Measurements from ENCODE around the gene VPS36. TPM values are rescaled to one million over a fixed set of nuclear protein-coding genes. Genes with fewer than 3 reads are reported as not detected.
"Not testable (repeated sequence)": the region's sequence is repeated elsewhere in the genome, so short reads cannot be mapped to it uniquely, and the experiment has no call there.

VPS36 gene
- total RNA-seq, 4 donors from 2014 or later, result 29.5 to 34.0 (median 33.1) TPM

GRCh38 chr13:52374389-52374788 lies 76.0 kb downstream of the VPS36 start:
- DNase-seq (ENCODE audit: extremely low spot score), result no peak
- Histone ChIP-seq H3K36me3 (peaks cover 5 to 21% (median 10%) of the 10 kb centered on the region in 4 donors), H3K27ac (replicated peaks in 1 of 4) (no peak overlapping the region), H3K4me3 (no peak overlapping the region), H3K27me3 (no peaks in the 10 kb centered on the region), H3K4me1 (no peaks in the 10 kb centered on the region), H3K9me3 (no peaks in the 10 kb centered on the region)
- no peak for TF ChIP-seq EP300 (IDR thresholded peaks at IDR 0.05)
- TF ChIP-seq POLR2AphosphoS5 (IDR thresholded peaks at IDR 0.05), result no peak
- TF ChIP-seq POLR2A (IDR thresholded peaks at IDR 0.05; ENCODE audit: low read depth), result no peak
- no peak for TF ChIP-seq CTCF (IDR thresholded peaks at IDR 0.05)
- intact Hi-C loops (cut with DNase I), result no loop called here
- WGBS, result 81% methylated on average over 4 of the region's 4 CpGs

- H3K4me3 ChIP-seq; H3K27ac ChIP-seq (replicated peaks in 1 of 4); H3K9me3 ChIP-seq; H3K27me3 ChIP-seq; DNase-seq (ENCODE audit: extremely low spot score); H3K4me1 ChIP-seq; intact Hi-C loops (cut with DNase I): not testable (repeated sequence)
- peaks cover 5 to 11% (median 8%) of the 10 kb centered on the region in 4 donors for H3K36me3 ChIP-seq
- 100% methylated on average over 1 of the region's 1 CpG for WGBS
Observed at GRCh38 chr13:52373277-52373676, 77.2 kb downstream of the VPS36 start.

- Histone ChIP-seq H3K27ac (replicated peaks in 1 of 4) (no peak overlapping the region), H3K4me3 (no peak overlapping the region), H3K36me3 (no peaks in the 10 kb centered on the region), H3K4me1 (no peaks in the 10 kb centered on the region), H3K9me3 (no peaks in the 10 kb centered on the region), H3K27me3 (no peaks in the 10 kb centered on the region)
- no peak for DNase-seq (ENCODE audit: extremely low spot score)
- WGBS, result 45% methylated on average over 3 of the region's 3 CpGs
- intact Hi-C loops (cut with DNase I), result no loop called here
- TF ChIP-seq EP300 (IDR thresholded peaks at IDR 0.05) (no peak), POLR2AphosphoS5 (IDR thresholded peaks at IDR 0.05) (no peak), POLR2A (IDR thresholded peaks at IDR 0.05; ENCODE audit: low read depth) (no peak), CTCF (IDR thresholded peaks at IDR 0.05) (no peak)
Observed at GRCh38 chr13:52371736-52372247, 78.6 kb downstream of the VPS36 start.

GRCh38 chr13:52366291-52366690 lies 84.1 kb downstream of the VPS36 start:
- DNase-seq (ENCODE audit: extremely low spot score), result no peak
- Histone ChIP-seq H3K36me3 (no peaks in the 10 kb centered on the region), H3K4me1 (no peaks in the 10 kb centered on the region), H3K4me3 (no peak overlapping the region), H3K27me3 (no peaks in the 10 kb centered on the region), H3K27ac (replicated peaks in 1 of 4) (no peak overlapping the region), H3K9me3 (no peaks in the 10 kb centered on the region)
- WGBS, result 68% methylated on average over 4 of the region's 4 CpGs
- TF ChIP-seq EP300 (IDR thresholded peaks at IDR 0.05), result no peak
- no peak for TF ChIP-seq POLR2AphosphoS5 (IDR thresholded peaks at IDR 0.05)
- TF ChIP-seq POLR2A (IDR thresholded peaks at IDR 0.05; ENCODE audit: low read depth), result no peak
- no peak for TF ChIP-seq CTCF (IDR thresholded peaks at IDR 0.05)
- intact Hi-C loops (cut with DNase I), result no loop called here

Small RNA genes lying within 50 kb of the gene (small RNA-seq; reads per million reads assigned to genes)
- gene RNY4P24, result 0 to 0.17 (median 0) reads per million in 3 donors

Other genes starting within 250 kb of the VPS36 start
- gene THSD1, start 44.5 kb downstream of the VPS36 start, total RNA-seq, result 1 to 10 TPM; 5.4 to 7.5 (median 6.8) TPM
- gene CKAP2, start 4.8 kb upstream of the VPS36 start, total RNA-seq, result 1 to 10 TPM; 2.1 to 5.5 (median 4.4) TPM
- gene HNRNPA1L2, start 191.8 kb upstream of the VPS36 start, total RNA-seq, result 1 to 10 TPM; 2.0 to 5.0 (median 3.8) TPM
- gene SUGT1, start 202.2 kb upstream of the VPS36 start, total RNA-seq, result 10 to 100 TPM; 28.3 to 41.7 (median 33.3) TPM